ENCODE results near the gene CCR5AS.

The CCR5AS gene

GRCh38 chr3:46380471-46381221 is 26.2 kb downstream of the CCR5AS start:
- no peak for DNase-seq (ENCODE audit: low spot score)

- peak; percentile 69 for DNase-seq (ENCODE audit: low spot score)
These were observed 28.4 kb downstream of the CCR5AS start for GRCh38 chr3:46378426-46378942.

GRCh38 chr3:46375814-46376213 is 31.1 kb downstream of the CCR5AS start:
- no peak for DNase-seq (ENCODE audit: low spot score)

GRCh38 chr3:46375218-46375617 is 31.6 kb downstream of the CCR5AS start:
- no peak for DNase-seq (ENCODE audit: low spot score)

- DNase-seq (ENCODE audit: low spot score), result no peak
These were observed 32.1 kb downstream of the CCR5AS start for GRCh38 chr3:46374755-46375154.

GRCh38 chr3:46372492-46373359 is 34.1 kb downstream of the CCR5AS start:
- no peak for DNase-seq (ENCODE audit: low spot score)

- DNase-seq (ENCODE audit: low spot score), result no peak
These were observed 35.1 kb downstream of the CCR5AS start for GRCh38 chr3:46371519-46372340.

- DNase-seq (ENCODE audit: low spot score), result peak; percentile 15
These were observed 35.9 kb downstream of the CCR5AS start, which contains the start of gene CCR5 for GRCh38 chr3:46370839-46371518. CCR5 (plus strand) TSS chr3:46370946; CDS start chr3:46372903, 1,957 bp downstream.

- DNase-seq (ENCODE audit: low spot score), result no peak
These were observed 37.2 kb downstream of the CCR5AS start for GRCh38 chr3:46369675-46370132.

GRCh38 chr3:46369151-46369550 is 37.7 kb downstream of the CCR5AS start:
- no peak for DNase-seq (ENCODE audit: low spot score)

- peak; percentile 61 for DNase-seq (ENCODE audit: low spot score)
These were observed 38.3 kb downstream of the CCR5AS start for GRCh38 chr3:46368569-46368968.

- no peak for DNase-seq (ENCODE audit: low spot score)
These were observed 39.1 kb downstream of the CCR5AS start for GRCh38 chr3:46367811-46368210.

GRCh38 chr3:46365737-46366524 is 40.9 kb downstream of the CCR5AS start:
- no peak for DNase-seq (ENCODE audit: low spot score)

- no peak for DNase-seq (ENCODE audit: low spot score)
These were observed 41.8 kb downstream of the CCR5AS start for GRCh38 chr3:46365041-46365440.

- DNase-seq (ENCODE audit: low spot score), result no peak
These were observed 45.2 kb downstream of the CCR5AS start for GRCh38 chr3:46361408-46362283.

- no peak for DNase-seq (ENCODE audit: low spot score)
These were observed 46.0 kb downstream of the CCR5AS start for GRCh38 chr3:46360907-46361306.

GRCh38 chr3:46359733-46360493 is 47.0 kb downstream of the CCR5AS start:
- DNase-seq (ENCODE audit: low spot score), result no peak

GRCh38 chr3:46358466-46358865 is 48.4 kb downstream of the CCR5AS start:
- DNase-seq (ENCODE audit: low spot score), result no peak
